ENCODE measurements around the gene PRPF8.

GRCh38 chr17:1651559-1651844 lies 33.2 kb downstream of the PRPF8 start:
- no peak for TF ChIP-seq CTCF (IDR thresholded peaks at IDR 0.05)
- no peak for TF ChIP-seq POLR2A (IDR thresholded peaks at IDR 0.05)
